Measurements from ENCODE around the gene TXNDC17. TPM values are rescaled to one million over a fixed set of nuclear protein-coding genes. Genes with fewer than 3 reads are reported as not detected.
"Not testable (repeated sequence)": the region's sequence is repeated elsewhere in the genome, so short reads cannot be mapped to it uniquely, and the experiment has no call there.

Gene TXNDC17
- 75.2 and 87.5 TPM in 2 replicates for total RNA-seq
- 243 and 257 TPM in 2 replicates for polyA plus RNA-seq
- 220 and 241 TPM in 2 replicates for polyA plus RNA-seq (2012)
- 6.5 and 16.7 TPM in 2 replicates for polyA minus RNA-seq (ENCODE audit: low replicate concordance)

GRCh38 chr17:6640536-6641246 is at the start of gene TXNDC17, which contains the start of gene KIAA0753:
Gene TXNDC17 (plus strand): TSS chr17:6641060. CDS start chr17:6641083, 23 bp downstream.
Gene KIAA0753 (minus strand): TSS chr17:6640711. CDS start chr17:6635103, 5,608 bp downstream.
- H3K4me1 ChIP-seq (ENCODE audit: control insufficient read depth, extremely low read depth, insufficient read depth, low read length) = peaks cover 9% of the 10 kb centered on the region
- DNase-seq (ENCODE audit: low read depth in 2 of 2) = peak; percentile 90 to 92
- no peaks in the 10 kb centered on the region for H3K9me3 ChIP-seq (ENCODE audit: control insufficient read depth, insufficient read depth, low read depth, low read length)
- TF ChIP-seq EZH2 (IDR thresholded peaks at IDR 0.05; ENCODE audit: low read length, missing control alignments) = no peak
- TF ChIP-seq, protein P1, sequence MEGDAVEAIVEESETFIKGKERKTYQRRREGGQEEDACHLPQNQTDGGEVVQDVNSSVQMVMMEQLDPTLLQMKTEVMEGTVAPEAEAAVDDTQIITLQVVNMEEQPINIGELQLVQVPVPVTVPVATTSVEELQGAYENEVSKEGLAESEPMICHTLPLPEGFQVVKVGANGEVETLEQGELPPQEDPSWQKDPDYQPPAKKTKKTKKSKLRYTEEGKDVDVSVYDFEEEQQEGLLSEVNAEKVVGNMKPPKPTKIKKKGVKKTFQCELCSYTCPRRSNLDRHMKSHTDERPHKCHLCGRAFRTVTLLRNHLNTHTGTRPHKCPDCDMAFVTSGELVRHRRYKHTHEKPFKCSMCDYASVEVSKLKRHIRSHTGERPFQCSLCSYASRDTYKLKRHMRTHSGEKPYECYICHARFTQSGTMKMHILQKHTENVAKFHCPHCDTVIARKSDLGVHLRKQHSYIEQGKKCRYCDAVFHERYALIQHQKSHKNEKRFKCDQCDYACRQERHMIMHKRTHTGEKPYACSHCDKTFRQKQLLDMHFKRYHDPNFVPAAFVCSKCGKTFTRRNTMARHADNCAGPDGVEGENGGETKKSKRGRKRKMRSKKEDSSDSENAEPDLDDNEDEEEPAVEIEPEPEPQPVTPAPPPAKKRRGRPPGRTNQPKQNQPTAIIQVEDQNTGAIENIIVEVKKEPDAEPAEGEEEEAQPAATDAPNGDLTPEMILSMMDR (conservative IDR thresholded peaks at IDR 0.05 in 1 of 2, IDR thresholded peaks at IDR 0.05 in 1 of 2; ENCODE audit: low read depth in 1 of 2, low read length in 2 of 2) = no peak
- H4K20me1 ChIP-seq (ENCODE audit: control insufficient read depth, extremely low read depth, insufficient read depth, low read length) = no peaks in the 10 kb centered on the region
- H3K27me3 ChIP-seq (ENCODE audit: control insufficient read depth, insufficient read depth, low read length) = no peaks in the 10 kb centered on the region
- peaks cover 43% of the 10 kb centered on the region for H3K79me2 ChIP-seq (ENCODE audit: control insufficient read depth, insufficient read depth, low read length)
- peak within 1 kb of the TSS; percentile 58 to 97 (median 90) for H3K4me3 ChIP-seq (replicated peaks in 1 of 4; ENCODE audit: control extremely low read depth in 1 of 4, insufficient read depth in 1 of 4, low read depth in 3 of 4, low read length in 4 of 4)
- H3K4me2 ChIP-seq (ENCODE audit: extremely low read depth, insufficient read depth, low read length) = peak within 1 kb of the TSS; percentile 96
- peaks cover 8% of the 10 kb centered on the region for H3K36me3 ChIP-seq (ENCODE audit: control insufficient read depth, insufficient read depth, low read length)
- H2AFZ ChIP-seq (ENCODE audit: low read length) = peak within 1 kb of the TSS; percentile 99
- H3K9ac ChIP-seq (ENCODE audit: insufficient read depth, low read length) = peak within 1 kb of the TSS; percentile 94
- peak within 1 kb of the TSS; percentile 93 for H3K27ac ChIP-seq (ENCODE audit: insufficient read depth, low read length)

- Histone ChIP-seq H3K36me3 (ENCODE audit: control insufficient read depth, insufficient read depth, low read length) (peaks cover 4% of the 10 kb centered on the region), H3K4me2 (ENCODE audit: extremely low read depth, insufficient read depth, low read length) (no peak overlapping the region), H3K4me1 (ENCODE audit: control insufficient read depth, extremely low read depth, insufficient read depth, low read length) (peaks cover 10% of the 10 kb centered on the region), H3K4me3 (replicated peaks in 1 of 4; ENCODE audit: control extremely low read depth in 1 of 4, insufficient read depth in 1 of 4, low read depth in 3 of 4, low read length in 4 of 4) (no peak overlapping the region), H3K27ac (ENCODE audit: insufficient read depth, low read length) (peak overlapping the region; percentile 32), H4K20me1 (ENCODE audit: control insufficient read depth, extremely low read depth, insufficient read depth, low read length) (no peaks in the 10 kb centered on the region), H3K9me3 (ENCODE audit: control insufficient read depth, insufficient read depth, low read depth, low read length) (no peaks in the 10 kb centered on the region), H2AFZ (ENCODE audit: low read length) (no peak overlapping the region), H3K79me2 (ENCODE audit: control insufficient read depth, insufficient read depth, low read length) (no peaks in the 10 kb centered on the region), H3K9ac (ENCODE audit: insufficient read depth, low read length) (no peak overlapping the region), H3K27me3 (ENCODE audit: control insufficient read depth, insufficient read depth, low read length) (no peaks in the 10 kb centered on the region)
- peak; percentile 77 to 89 for DNase-seq (ENCODE audit: low read depth in 2 of 2)
- no peak for TF ChIP-seq EZH2 (IDR thresholded peaks at IDR 0.05; ENCODE audit: low read length, missing control alignments)
- TF ChIP-seq, protein P1 (conservative IDR thresholded peaks at IDR 0.05 in 1 of 2, IDR thresholded peaks at IDR 0.05 in 1 of 2; ENCODE audit: low read depth in 1 of 2, low read length in 2 of 2) = no peak
Measured at GRCh38 chr17:6591599-6592158, 49.2 kb upstream of the TXNDC17 start.

DNA sequence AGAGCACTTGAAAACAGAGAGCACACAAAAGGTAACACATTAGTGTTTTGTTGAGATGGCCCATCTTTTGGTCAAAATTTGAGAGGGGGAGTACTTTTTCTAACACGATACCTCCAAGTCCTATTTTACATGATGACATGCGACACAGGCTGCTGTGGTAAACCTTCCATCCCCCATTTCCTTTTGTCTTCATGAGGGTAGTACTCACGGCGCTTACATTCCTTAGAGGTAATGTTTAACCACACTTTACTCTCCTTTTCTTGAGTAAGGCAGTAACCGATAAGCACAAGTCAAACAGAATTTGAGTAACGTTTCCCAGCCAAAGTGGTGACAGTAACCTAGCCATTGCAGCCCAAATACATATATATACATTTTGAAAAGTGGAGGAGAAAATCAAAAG is 48.7 kb upstream of the TXNDC17 start:
- H3K36me3 ChIP-seq (ENCODE audit: control insufficient read depth, insufficient read depth, low read length) = peaks cover 4% of the 10 kb centered on the region
- H3K27ac ChIP-seq (ENCODE audit: insufficient read depth, low read length) = peak overlapping the region; percentile 32
- peaks cover 10% of the 10 kb centered on the region for H3K4me1 ChIP-seq (ENCODE audit: control insufficient read depth, extremely low read depth, insufficient read depth, low read length)
- no peaks in the 10 kb centered on the region for H4K20me1 ChIP-seq (ENCODE audit: control insufficient read depth, extremely low read depth, insufficient read depth, low read length)
- no peaks in the 10 kb centered on the region for H3K79me2 ChIP-seq (ENCODE audit: control insufficient read depth, insufficient read depth, low read length)
- no peaks in the 10 kb centered on the region for H3K27me3 ChIP-seq (ENCODE audit: control insufficient read depth, insufficient read depth, low read length)
- no peaks in the 10 kb centered on the region for H3K9me3 ChIP-seq (ENCODE audit: control insufficient read depth, insufficient read depth, low read depth, low read length)
- no peak overlapping the region for H3K4me2 ChIP-seq (ENCODE audit: extremely low read depth, insufficient read depth, low read length)
- H3K4me3 ChIP-seq (replicated peaks in 1 of 4; ENCODE audit: control extremely low read depth in 1 of 4, insufficient read depth in 1 of 4, low read depth in 3 of 4, low read length in 4 of 4) = no peak overlapping the region
- no peak overlapping the region for H3K9ac ChIP-seq (ENCODE audit: insufficient read depth, low read length)
- H2AFZ ChIP-seq (ENCODE audit: low read length) = no peak overlapping the region
- TF ChIP-seq, protein P1 (conservative IDR thresholded peaks at IDR 0.05 in 1 of 2, IDR thresholded peaks at IDR 0.05 in 1 of 2; ENCODE audit: low read depth in 1 of 2, low read length in 2 of 2) = no peak
- no peak for TF ChIP-seq EZH2 (IDR thresholded peaks at IDR 0.05; ENCODE audit: low read length, missing control alignments)
- peak in 1 of 2 donors; percentile 71 for DNase-seq (ENCODE audit: low read depth in 2 of 2)

DNA sequence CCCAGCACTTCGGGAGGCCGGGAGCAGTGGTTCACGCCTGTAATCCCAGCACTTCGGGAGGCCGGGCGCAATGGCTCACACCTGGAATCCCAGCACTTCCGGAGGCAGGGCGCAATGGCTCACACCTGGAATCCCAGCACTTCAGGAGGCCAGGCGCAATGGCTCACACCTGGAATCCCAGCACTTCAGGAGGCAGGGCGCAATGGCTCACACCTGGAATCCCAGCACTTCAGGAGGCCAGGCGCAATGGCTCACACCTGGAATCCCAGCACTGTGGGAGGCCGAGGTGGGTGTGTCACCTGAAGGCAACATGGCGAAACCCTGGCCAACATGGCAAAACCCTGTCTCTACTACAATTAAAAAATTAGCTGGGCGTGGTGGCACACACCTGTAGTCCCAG is 47.5 kb upstream of the TXNDC17 start:
- H3K9me3 ChIP-seq (ENCODE audit: control insufficient read depth, insufficient read depth, low read depth, low read length); H3K4me3 ChIP-seq (replicated peaks in 1 of 4; ENCODE audit: control extremely low read depth in 1 of 4, insufficient read depth in 1 of 4, low read depth in 3 of 4, low read length in 4 of 4); H3K4me1 ChIP-seq (ENCODE audit: control insufficient read depth, extremely low read depth, insufficient read depth, low read length); H2AFZ ChIP-seq (ENCODE audit: low read length); DNase-seq (ENCODE audit: low read depth in 2 of 2); H3K27me3 ChIP-seq (ENCODE audit: control insufficient read depth, insufficient read depth, low read length); H3K36me3 ChIP-seq (ENCODE audit: control insufficient read depth, insufficient read depth, low read length); H3K4me2 ChIP-seq (ENCODE audit: extremely low read depth, insufficient read depth, low read length); H3K79me2 ChIP-seq (ENCODE audit: control insufficient read depth, insufficient read depth, low read length); H3K9ac ChIP-seq (ENCODE audit: insufficient read depth, low read length); H3K27ac ChIP-seq (ENCODE audit: insufficient read depth, low read length); H4K20me1 ChIP-seq (ENCODE audit: control insufficient read depth, extremely low read depth, insufficient read depth, low read length): not testable (repeated sequence)

Measured in fibroblast of lung (primary cell).